Measurements from ENCODE around the gene HYCC2. TPM values are rescaled to one million over a fixed set of nuclear protein-coding genes. Genes with fewer than 3 reads are reported as not detected.
A peak's percentile ranks its signal among the peaks of the same experiment; 100 is the strongest.
"Not testable (repeated sequence)": the region's sequence is repeated elsewhere in the genome, so short reads cannot be mapped to it uniquely, and the experiment has no call there.

HYCC2 gene
- total RNA-seq, result 16.7 TPM

DNA sequence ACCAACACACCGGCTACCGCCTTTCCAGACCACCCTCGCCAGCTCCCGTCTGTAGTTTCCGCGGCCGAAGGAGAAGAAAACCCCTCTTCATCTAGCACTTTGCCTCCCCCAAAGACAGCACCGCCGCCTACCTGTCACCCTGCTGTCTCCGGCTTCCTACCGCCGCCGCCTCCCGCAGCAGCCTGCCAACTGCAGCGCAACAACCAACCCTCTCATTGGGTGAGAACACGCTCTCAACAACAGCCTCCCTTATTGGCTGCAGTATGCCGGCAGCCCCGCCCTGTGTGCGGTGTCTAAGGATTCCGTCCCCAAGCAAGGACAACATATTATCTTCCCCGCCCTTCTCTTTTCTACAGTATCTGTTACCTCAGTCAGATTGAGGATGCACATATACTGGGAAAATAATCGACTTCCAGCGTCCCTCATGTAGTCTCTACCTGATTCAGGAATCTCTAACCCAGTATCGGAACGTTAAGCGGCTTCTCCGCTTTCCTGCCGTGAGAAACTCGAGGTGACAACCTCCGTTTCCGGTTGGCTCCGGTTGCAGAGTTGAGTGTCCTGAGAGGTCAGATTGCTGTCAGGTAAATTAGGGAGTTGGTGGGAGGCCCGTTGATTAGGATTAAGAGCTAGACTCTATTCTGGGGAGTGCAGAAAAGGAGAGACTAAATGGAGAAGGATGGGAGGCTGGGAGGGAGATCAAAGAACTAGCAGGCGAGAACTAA, at the start of gene HYCC2, which contains the start of gene NDUFB3:
HYCC2 (minus strand) TSS at position 193 of the 722 bp plus-strand sequence. CDS start 47,662 bp downstream, outside the sequence.
NDUFB3 (plus strand) TSS at position 523 of the 722 bp plus-strand sequence. CDS start 6,882 bp downstream, outside the sequence.
- H3K4me3 ChIP-seq (ENCODE audit: low read length in 3 of 3), result peak within 1 kb of the TSS; percentile 85 to 100 (median 90)
- H3K9ac ChIP-seq (ENCODE audit: low read depth in 1 of 3, low read length in 3 of 3), result peak within 1 kb of the TSS; percentile 89 to 99 (median 97)
- H3K27ac ChIP-seq (ENCODE audit: low read depth, low read length), result peak within 1 kb of the TSS; percentile 92
- H3K9me3 ChIP-seq (ENCODE audit: control insufficient read depth in 3 of 3, low read length in 3 of 3), result no peaks in the 10 kb centered on the region
- H3K4me1 ChIP-seq (ENCODE audit: control insufficient read depth in 3 of 3, insufficient read depth in 3 of 3, low read length in 3 of 3), result peaks cover 23 to 40% (median 31%) of the 10 kb centered on the region in 3 donors
- H3K36me3 ChIP-seq (ENCODE audit: control insufficient read depth in 3 of 3, insufficient read depth in 3 of 3, low read length in 3 of 3), result no peaks in the 10 kb centered on the region
- no peaks in the 10 kb centered on the region for H3K27me3 ChIP-seq (ENCODE audit: control insufficient read depth in 3 of 3, insufficient read depth in 3 of 3, low read length in 3 of 3)

DNA sequence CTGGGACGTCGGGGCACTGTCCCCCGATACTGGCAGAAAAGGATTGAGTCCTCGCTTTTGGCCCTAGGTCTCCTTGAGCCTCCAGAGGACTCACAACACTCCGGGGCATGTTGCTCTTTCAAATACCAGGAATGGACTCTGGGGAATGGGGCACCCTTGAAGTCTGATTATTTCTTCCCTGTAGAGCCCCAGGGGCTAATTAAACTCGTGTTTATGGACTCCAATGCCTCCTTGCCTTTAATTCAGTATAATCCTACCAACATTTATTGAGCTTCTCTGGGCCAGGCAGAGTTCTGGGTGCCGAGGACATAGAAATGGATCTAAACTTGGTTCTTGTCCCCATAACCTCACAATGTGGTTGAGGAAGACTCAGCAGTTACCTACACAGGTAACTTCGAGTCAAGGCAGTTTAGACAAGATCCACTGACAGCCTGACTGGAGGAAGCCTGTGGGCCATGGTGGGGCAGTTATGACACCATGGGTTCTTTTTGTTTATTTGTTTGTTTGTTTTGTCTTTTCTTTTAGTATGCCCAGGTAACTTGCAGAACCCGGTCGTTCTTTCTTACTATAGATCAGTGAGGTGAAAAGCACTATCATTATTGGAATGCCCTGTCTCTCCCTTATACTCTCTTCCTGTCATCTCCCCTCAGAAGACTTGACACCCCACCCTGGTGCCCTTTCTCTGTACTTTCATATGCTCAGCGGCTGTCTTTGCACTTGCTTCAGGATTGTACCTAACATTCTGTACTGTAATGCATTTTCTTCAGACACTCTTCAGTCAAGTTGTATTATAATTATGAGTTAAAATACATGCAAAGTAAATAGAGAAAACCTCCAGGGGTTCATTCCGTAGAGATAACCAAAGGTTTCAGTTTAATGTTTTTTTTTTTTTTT, 47.7 kb upstream of the HYCC2 start:
- Histone ChIP-seq H3K36me3 (ENCODE audit: control insufficient read depth in 3 of 3, insufficient read depth in 3 of 3, low read length in 3 of 3) (peaks cover 0 to 2% (median 0%) of the 10 kb centered on the region in 3 donors), H3K27ac (ENCODE audit: low read depth, low read length) (peak overlapping the region; percentile 98), H3K4me3 (ENCODE audit: low read length in 3 of 3) (peak overlapping the region; percentile 87 to 91 (median 90)), H3K9ac (ENCODE audit: low read depth in 1 of 3, low read length in 3 of 3) (peak overlapping the region; percentile 93 to 99 (median 95)), H3K9me3 (ENCODE audit: control insufficient read depth in 3 of 3, low read length in 3 of 3) (no peaks in the 10 kb centered on the region), H3K4me1 (ENCODE audit: control insufficient read depth in 3 of 3, insufficient read depth in 3 of 3, low read length in 3 of 3) (peaks cover 36 to 45% (median 41%) of the 10 kb centered on the region in 3 donors), H3K27me3 (ENCODE audit: control insufficient read depth in 3 of 3, insufficient read depth in 3 of 3, low read length in 3 of 3) (no peaks in the 10 kb centered on the region)

DNA sequence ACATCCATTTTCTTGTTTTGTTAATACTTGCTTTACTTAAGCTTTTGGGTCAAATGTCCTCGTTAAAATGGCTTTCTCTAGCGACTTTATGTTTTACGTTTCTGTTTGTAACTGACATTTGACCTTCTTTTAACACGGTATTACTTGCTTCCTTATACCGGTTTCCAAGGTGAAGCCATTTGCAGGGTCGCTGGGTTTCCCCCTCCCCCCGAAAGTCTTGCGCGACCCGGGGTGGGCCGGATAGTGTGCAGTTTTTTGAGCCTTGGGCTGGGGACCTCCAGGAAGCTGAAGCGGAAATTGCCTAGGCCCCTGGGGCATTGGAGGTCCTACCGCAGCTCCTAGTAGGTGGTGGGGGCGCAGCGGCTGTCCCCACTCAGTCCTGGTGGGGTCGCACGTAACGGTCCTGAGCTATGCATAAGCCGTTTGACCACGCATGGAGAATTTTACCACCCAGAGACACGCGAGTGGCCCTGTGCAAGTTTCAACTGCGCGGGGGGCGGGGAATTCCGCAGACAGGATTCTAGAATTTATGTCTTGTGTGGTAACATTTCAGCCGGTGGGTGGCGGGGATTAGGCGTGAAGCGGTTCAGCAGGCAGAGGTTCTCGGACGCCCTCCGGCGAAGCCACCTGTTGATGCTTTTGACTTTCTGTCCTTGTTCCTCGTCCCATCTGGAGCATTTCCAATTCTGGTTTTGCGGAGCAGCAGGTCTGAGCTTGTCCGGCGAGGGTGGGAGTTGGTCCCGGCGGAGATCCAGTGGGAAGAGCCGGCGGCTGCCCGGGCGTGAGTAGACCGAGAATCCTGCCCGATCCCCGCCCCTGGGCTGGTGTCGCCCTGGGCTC, 46.9 kb upstream of the HYCC2 start:
- Histone ChIP-seq H3K9ac (ENCODE audit: low read depth in 1 of 3, low read length in 3 of 3) (peak overlapping the region; percentile 93 to 99 (median 95)), H3K36me3 (ENCODE audit: control insufficient read depth in 3 of 3, insufficient read depth in 3 of 3, low read length in 3 of 3) (peaks cover 0 to 2% (median 0%) of the 10 kb centered on the region in 3 donors), H3K27ac (ENCODE audit: low read depth, low read length) (peak overlapping the region; percentile 98), H3K9me3 (ENCODE audit: control insufficient read depth in 3 of 3, low read length in 3 of 3) (no peaks in the 10 kb centered on the region), H3K27me3 (ENCODE audit: control insufficient read depth in 3 of 3, insufficient read depth in 3 of 3, low read length in 3 of 3) (no peaks in the 10 kb centered on the region), H3K4me3 (ENCODE audit: low read length in 3 of 3) (peak overlapping the region; percentile 87 to 91 (median 90)), H3K4me1 (ENCODE audit: control insufficient read depth in 3 of 3, insufficient read depth in 3 of 3, low read length in 3 of 3) (peaks cover 27 to 36% (median 32%) of the 10 kb centered on the region in 3 donors)

DNA sequence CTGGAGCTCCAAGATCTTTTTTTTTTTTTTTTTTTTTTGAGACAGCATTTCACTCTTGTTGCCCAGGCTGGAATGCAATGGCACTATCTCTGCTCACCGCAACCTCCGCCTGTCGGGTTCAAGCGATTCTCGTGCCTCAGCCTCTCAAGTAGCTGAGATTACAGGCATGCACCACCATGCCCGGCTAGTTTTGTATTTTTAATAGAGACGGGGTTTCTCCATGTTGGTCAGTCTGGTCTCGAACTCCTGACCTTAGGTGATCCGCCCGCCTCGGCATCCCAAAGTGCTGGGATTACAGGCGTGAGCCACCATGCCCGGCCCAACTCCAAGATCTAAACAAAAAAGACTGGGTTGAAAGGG, 46.2 kb upstream of the HYCC2 start:
- Histone ChIP-seq H3K27ac (ENCODE audit: low read depth, low read length) (peak overlapping the region; percentile 98), H3K4me3 (ENCODE audit: low read length in 3 of 3) (peak overlapping the region; percentile 87 to 91 (median 90))

DNA sequence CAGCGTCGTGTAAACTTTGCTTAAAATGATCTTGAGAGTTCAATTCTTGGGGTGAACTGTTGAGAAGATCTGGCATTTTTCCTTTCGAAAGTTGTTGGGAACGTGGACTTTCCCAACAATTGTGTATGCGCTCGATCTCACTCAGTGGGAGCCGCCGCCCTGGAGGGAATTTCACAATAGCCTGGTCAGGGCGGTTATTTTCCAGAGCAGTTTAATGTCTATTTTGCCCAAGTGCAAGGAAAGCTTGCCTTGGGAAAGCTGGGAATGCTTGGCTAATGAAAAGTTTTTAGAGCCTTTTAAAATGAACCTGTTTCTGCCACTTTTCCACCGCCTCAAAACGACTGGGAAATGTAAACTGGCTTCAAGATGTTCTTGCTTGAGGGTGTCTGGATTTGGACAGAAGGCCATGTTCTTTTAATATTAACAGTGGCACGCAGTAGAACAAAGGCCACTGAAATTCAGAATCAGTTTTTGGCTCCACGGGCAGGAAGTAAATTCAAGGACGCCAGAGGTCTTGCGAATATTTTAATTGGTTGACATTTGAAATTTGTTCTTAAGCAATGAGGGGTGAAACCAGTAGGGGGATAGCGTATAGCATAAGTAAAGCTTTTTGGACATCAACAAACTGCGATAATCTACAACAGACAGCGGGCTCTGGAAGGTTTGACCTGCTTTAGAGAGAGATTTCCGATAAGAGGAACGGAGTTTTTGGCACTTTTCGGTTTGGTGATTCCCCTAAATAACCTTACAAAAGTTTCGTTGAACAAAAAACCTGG, 45.7 kb upstream of the HYCC2 start:
- peaks cover 0 to 2% (median 0%) of the 10 kb centered on the region in 3 donors for H3K36me3 ChIP-seq (ENCODE audit: control insufficient read depth in 3 of 3, insufficient read depth in 3 of 3, low read length in 3 of 3)
- peaks cover 16 to 25% (median 20%) of the 10 kb centered on the region in 3 donors for H3K4me1 ChIP-seq (ENCODE audit: control insufficient read depth in 3 of 3, insufficient read depth in 3 of 3, low read length in 3 of 3)
- peak overlapping the region; percentile 93 to 99 (median 98) for H3K9ac ChIP-seq (ENCODE audit: low read depth in 1 of 3, low read length in 3 of 3)
- no peaks in the 10 kb centered on the region for H3K27me3 ChIP-seq (ENCODE audit: control insufficient read depth in 3 of 3, insufficient read depth in 3 of 3, low read length in 3 of 3)
- peak overlapping the region; percentile 98 for H3K27ac ChIP-seq (ENCODE audit: low read depth, low read length)
- peak overlapping the region; percentile 87 to 91 (median 90) for H3K4me3 ChIP-seq (ENCODE audit: low read length in 3 of 3)
- no peaks in the 10 kb centered on the region for H3K9me3 ChIP-seq (ENCODE audit: control insufficient read depth in 3 of 3, low read length in 3 of 3)

More for the DNA sequence above, 46.2 kb upstream of the HYCC2 start:
- not testable (repeated sequence) for H3K27me3 ChIP-seq (ENCODE audit: control insufficient read depth in 3 of 3, insufficient read depth in 3 of 3, low read length in 3 of 3); H3K36me3 ChIP-seq (ENCODE audit: control insufficient read depth in 3 of 3, insufficient read depth in 3 of 3, low read length in 3 of 3); H3K9me3 ChIP-seq (ENCODE audit: control insufficient read depth in 3 of 3, low read length in 3 of 3)
- Histone ChIP-seq H3K9ac (ENCODE audit: low read depth in 1 of 3, low read length in 3 of 3) (peak overlapping the region; percentile 93 to 99 (median 98)), H3K4me1 (ENCODE audit: control insufficient read depth in 3 of 3, insufficient read depth in 3 of 3, low read length in 3 of 3) (peaks cover 21 to 30% (median 26%) of the 10 kb centered on the region in 3 donors)

DNA sequence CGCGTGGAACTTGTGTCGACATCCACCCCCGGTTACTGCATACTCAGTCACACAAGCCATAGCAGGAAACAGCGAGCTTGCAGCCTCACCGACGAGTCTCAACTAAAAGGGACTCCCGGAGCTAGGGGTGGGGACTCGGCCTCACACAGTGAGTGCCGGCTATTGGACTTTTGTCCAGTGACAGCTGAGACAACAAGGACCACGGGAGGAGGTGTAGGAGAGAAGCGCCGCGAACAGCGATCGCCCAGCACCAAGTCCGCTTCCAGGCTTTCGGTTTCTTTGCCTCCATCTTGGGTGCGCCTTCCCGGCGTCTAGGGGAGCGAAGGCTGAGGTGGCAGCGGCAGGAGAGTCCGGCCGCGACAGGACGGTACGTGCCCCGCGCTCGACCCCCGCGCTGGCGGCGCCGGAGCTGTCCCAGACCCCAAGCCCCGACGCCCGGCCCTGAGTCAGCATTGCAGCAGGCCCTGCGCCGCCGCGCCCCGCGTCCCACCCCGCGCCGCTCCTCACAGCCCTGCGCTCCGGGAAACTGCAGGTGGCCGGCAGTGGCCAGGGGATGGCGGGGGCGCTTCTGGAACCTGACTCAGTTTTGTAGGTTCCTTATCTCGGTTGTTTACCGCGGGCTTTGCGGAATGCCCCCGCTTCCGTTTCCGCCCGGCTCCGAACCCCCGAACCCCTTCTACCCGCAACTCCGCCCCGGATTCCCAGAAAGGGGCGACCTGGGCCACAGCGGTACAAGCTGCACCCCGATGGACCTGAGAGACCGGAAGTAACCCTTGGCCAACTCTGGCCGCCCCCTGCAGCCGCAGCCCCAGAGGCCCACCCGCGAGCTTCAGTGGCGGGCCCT, 44.9 kb upstream of the HYCC2 start, which contains the start of gene CFLAR:
CFLAR (plus strand) TSS at position 50 of the 844 bp plus-strand sequence. CDS start 13,702 bp downstream, outside the sequence.
- peak within 1 kb of the TSS; percentile 93 to 99 (median 98) for H3K9ac ChIP-seq (ENCODE audit: low read depth in 1 of 3, low read length in 3 of 3)

DNA sequence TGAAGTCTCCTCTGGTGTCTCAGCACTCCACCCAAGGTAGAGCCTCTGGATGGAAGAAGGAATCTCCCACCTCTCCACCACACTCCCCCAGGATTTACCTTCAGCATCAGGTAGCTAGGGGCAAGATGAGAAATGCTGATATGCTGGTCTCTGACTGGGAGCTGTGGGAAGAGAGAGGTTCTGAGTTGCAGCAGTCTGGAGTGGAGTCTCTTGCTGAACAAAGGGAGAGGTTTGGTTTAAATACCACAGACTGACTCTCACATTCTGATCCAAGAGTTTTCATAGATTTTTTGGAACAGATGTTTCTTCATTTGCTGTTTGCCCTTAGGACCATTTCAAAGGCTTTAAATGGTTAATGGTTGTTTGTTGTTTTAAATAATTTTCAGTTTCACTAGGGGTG, 43.4 kb upstream of the HYCC2 start:
- Histone ChIP-seq H3K4me1 (ENCODE audit: control insufficient read depth in 3 of 3, insufficient read depth in 3 of 3, low read length in 3 of 3) (peaks cover 6 to 21% (median 7%) of the 10 kb centered on the region in 3 donors), H3K27me3 (ENCODE audit: control insufficient read depth in 3 of 3, insufficient read depth in 3 of 3, low read length in 3 of 3) (no peaks in the 10 kb centered on the region), H3K27ac (ENCODE audit: low read depth, low read length) (peak overlapping the region; percentile 98), H3K4me3 (ENCODE audit: low read length in 3 of 3) (no peak overlapping the region), H3K9me3 (ENCODE audit: control insufficient read depth in 3 of 3, low read length in 3 of 3) (no peaks in the 10 kb centered on the region), H3K36me3 (ENCODE audit: control insufficient read depth in 3 of 3, insufficient read depth in 3 of 3, low read length in 3 of 3) (peaks cover 0 to 2% (median 0%) of the 10 kb centered on the region in 3 donors), H3K9ac (ENCODE audit: low read depth in 1 of 3, low read length in 3 of 3) (no peak overlapping the region)

More for the DNA sequence above, 44.9 kb upstream of the HYCC2 start, which contains the start of gene CFLAR:
- Histone ChIP-seq H3K36me3 (ENCODE audit: control insufficient read depth in 3 of 3, insufficient read depth in 3 of 3, low read length in 3 of 3) (peaks cover 0 to 2% (median 0%) of the 10 kb centered on the region in 3 donors), H3K27ac (ENCODE audit: low read depth, low read length) (peak within 1 kb of the TSS; percentile 98), H3K4me1 (ENCODE audit: control insufficient read depth in 3 of 3, insufficient read depth in 3 of 3, low read length in 3 of 3) (peaks cover 11 to 20% (median 15%) of the 10 kb centered on the region in 3 donors), H3K9me3 (ENCODE audit: control insufficient read depth in 3 of 3, low read length in 3 of 3) (no peaks in the 10 kb centered on the region), H3K27me3 (ENCODE audit: control insufficient read depth in 3 of 3, insufficient read depth in 3 of 3, low read length in 3 of 3) (no peaks in the 10 kb centered on the region), H3K4me3 (ENCODE audit: low read length in 3 of 3) (peak within 1 kb of the TSS; percentile 87 to 91 (median 90))

DNA sequence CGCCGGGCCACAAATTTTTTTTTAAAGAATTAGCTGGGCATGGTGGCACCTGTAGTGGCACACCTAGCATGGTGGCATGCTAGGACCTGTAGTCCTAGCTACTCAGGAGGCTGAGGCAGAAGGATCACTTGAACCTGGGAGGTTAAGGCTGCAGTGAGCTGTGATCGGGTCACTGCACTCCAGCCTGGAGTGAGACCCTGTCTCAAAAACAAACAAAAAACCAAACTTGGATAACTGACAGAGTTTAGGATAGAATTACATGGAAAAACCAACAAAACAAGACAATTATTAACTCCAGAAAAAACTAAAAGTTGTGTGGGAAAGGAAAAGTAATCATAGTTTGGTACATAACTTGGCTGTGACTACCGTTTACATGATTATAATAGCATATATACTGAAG, 42.9 kb upstream of the HYCC2 start:
- Histone ChIP-seq H3K4me3 (ENCODE audit: low read length in 3 of 3) (no peak overlapping the region), H3K27ac (ENCODE audit: low read depth, low read length) (no peak overlapping the region), H3K27me3 (ENCODE audit: control insufficient read depth in 3 of 3, insufficient read depth in 3 of 3, low read length in 3 of 3) (no peaks in the 10 kb centered on the region), H3K36me3 (ENCODE audit: control insufficient read depth in 3 of 3, insufficient read depth in 3 of 3, low read length in 3 of 3) (peaks cover 0 to 2% (median 0%) of the 10 kb centered on the region in 3 donors), H3K4me1 (ENCODE audit: control insufficient read depth in 3 of 3, insufficient read depth in 3 of 3, low read length in 3 of 3) (peaks cover 7 to 20% (median 8%) of the 10 kb centered on the region in 3 donors), H3K9me3 (ENCODE audit: control insufficient read depth in 3 of 3, low read length in 3 of 3) (no peaks in the 10 kb centered on the region), H3K9ac (ENCODE audit: low read depth in 1 of 3, low read length in 3 of 3) (no peak overlapping the region)
